Activated CD4-positive, alpha-beta T cell treated with anti-CD3 and anti-CD28 coated beads, Interleukin-2, amount 50 U/mL, for 48 hours (primary cell): ENCODE results near the gene MPHOSPH9.
A peak's percentile ranks its signal among the peaks of the same experiment; 100 is the strongest.
"Not testable (repeated sequence)": the region's sequence is repeated elsewhere in the genome, so short reads cannot be mapped to it uniquely, and the experiment has no call there.

ENCODE experiments used
- DNase-seq, 2 experiments: peaks; one replicate each; pipeline ENCODE4 v3.0.0-alpha.2; 2020

Gene MPHOSPH9

DNA sequence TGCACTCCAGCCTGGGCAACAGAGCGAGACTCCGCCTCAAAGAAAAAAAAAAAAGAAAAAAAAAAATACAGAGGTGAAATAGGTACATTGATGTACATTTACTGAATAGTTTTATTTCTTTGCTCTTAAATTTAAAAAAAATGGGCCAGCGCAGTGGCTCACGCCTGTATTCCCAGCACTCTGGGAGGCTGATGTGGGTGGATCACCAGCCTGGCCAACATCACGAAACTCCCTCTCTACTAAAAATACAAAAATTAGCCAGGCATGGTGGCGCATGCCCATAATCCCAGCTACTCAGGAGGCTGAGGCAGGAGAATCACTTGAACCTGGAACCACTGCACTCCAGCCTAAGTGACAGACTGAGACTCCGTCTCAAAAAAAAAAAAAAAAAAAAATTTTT, 25.1 kb downstream of the MPHOSPH9 start:
- not testable (repeated sequence) for DNase-seq

DNA sequence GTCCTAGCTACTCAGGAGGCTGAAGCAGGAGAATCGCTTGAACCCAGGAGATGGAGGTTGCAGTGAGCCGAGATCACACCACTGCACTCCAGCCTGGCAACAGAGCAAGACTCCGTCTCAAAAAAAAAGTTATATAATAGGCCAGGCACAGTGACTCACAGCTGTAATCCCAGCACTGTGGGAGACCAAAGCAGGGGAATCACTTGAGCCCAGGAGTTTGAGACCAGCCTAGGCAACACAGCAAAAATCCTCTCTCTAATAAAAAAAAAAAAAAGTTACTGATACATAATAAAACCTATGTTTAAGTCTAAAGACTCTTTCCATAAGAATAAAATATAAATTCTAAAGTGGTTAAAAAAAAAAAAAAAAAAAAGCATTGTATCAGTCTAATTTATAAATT, 26.1 kb downstream of the MPHOSPH9 start:
- DNase-seq: not testable (repeated sequence)

DNA sequence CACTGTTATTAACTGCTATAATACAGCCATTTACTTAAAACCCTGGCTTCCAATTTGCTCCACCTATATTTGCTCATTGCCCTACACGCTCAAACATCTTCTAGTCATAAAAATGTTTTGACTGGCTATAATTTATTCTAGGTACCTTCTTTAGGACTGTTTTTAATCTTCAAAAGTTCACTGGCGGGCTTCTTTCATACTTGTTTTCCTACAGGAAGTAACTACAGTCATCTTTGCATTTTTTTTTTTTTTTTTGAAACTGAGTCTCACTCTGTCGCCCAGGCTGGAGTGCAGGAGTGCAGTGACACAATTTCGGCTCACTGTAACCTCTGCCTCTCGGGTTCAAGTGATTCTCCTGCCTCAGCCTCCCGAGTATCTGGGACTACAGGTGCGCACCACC, 32.5 kb downstream of the MPHOSPH9 start:
- peak in 1 of 2 experiments; percentile 11 for DNase-seq

DNA sequence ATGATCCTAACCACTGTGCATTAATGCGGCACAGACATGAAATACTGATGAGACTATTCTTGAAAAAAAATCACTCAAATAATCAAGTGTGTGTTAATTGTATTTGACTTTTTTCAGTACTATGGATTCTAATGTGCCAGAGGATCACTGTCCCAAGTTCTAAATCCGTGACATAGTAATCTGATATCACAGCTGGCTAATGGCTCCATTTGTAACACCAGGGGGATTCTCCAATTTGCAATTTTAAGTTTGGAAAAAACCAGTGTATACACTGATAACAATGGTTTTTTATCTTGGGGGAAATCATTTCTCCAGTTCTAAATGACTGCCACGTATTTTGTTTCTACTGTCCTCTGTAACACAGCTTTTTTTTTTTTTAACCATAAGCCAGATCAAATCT, 33.0 kb downstream of the MPHOSPH9 start:
- DNase-seq: no peak

DNA sequence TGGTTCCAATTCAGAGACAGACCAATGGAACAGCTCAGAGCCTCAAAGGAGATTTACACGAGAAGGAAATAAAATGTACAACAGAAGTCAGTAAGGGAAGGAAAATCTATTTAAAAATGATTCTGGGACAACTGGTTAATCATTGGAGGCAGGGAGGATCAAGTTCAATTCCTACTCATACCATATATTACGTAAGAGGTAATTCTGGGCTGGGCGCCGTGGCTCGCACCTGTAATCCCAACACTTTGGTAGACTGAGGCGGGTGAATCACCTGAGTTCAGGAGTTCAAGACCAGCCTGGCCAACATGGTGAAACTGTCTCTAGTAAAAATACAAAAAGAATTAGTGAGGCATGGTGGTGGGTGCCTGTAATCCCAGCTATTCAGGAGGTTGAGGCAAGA, 45.3 kb downstream of the MPHOSPH9 start:
- DNase-seq: no peak

DNA sequence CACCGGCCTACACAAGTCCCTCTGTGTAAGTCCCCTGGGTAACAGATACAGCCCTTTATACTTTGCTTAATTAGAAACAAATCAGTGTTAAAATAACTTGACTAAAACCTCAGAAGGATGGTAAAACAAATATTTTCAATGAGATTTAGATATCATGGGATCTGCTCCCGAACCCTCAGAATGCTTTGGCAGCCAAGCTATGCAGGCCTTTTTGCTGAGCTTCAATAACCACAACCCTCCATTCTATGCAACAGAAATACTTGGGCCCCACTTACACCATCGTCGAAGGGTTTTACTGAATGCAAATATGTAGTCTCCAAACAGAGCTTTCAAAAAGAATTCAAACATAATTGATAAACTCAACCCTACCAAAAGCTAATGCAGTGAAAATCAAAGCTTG, 52.8 kb downstream of the MPHOSPH9 start:
- no peak for DNase-seq

DNA sequence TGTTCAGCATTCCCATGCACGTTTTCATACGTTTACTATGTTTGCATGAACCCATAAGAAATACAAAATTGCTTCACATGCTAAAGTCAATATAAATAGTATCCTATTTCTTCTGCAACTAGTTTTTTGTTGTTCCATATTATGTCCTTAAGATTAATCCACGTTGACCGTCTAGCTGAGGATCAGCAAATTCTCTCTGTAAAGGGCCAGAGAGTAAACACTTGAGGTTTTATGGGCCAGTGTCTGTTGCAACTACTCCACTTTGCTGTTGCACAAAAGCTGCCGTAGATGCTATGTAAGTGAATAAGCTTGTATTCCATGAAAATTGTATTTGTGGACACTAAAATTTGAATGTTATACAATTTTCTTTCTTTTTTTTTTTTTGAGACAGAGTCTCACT, 61.0 kb downstream of the MPHOSPH9 start:
- no peak for DNase-seq

DNA sequence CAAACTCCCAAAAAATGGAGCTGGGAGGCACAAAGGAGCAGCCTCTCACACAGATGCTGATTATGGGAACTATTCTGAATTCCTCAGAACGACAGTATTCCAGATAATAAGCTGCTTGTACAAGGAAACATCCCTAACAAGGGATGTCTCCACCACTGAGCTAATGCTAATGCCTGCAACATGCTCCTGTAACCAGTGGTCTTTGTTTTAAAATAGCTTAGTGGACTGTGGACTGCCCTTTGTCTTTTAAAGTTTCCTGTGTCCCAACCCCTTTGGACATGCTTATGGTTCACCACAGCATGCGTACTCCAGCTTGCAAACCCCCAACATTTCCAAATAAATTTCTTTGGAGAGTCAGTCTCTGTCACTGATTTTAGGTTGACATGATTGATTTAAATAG, 65.6 kb downstream of the MPHOSPH9 start:
- DNase-seq: no peak

DNA sequence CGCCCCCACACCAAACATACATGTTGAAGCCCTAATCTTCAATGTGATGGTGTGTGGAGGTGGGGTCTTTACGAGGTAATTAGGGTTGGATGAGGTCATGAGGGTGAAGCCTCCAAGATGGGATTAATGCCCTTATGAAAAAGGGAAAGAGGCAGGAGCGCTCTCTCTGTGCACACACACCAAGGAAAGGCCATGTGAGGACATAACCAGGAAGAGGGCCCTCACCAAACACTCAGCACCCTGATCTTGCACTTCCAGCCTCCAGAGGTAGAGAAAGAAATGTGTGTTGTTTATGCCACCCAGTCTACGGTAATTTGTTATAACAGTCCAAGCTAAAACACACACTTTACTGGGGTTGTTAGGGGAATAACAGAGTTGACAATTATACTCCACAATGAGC, 67.4 kb downstream of the MPHOSPH9 start:
- no peak for DNase-seq

DNA sequence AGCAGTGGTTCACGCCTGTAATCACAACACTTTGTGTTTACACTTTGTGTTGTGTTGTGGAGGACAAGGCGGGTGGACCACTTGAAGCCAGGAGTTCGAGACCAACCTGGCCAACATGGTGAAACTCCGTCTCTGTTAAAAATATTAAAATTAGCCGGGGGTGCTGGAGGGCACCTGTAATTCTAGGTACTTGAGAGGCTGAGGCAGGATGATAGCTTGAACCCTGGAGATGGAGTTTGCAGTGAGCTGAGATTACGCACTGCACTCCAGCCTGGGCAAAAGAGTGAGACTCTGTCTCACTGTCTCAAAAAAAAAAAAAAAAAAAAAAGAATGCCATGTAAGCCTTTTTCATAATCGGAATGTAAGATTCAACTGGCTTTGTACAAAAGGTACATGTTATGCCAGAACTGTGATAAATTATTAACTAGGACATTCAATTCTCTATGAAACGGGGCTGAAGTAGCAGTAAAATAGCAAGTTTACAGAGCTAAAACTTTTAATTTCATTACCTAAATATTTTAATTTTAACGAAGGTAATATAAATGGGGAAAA, 68.2 kb downstream of the MPHOSPH9 start:
- DNase-seq: no peak

DNA sequence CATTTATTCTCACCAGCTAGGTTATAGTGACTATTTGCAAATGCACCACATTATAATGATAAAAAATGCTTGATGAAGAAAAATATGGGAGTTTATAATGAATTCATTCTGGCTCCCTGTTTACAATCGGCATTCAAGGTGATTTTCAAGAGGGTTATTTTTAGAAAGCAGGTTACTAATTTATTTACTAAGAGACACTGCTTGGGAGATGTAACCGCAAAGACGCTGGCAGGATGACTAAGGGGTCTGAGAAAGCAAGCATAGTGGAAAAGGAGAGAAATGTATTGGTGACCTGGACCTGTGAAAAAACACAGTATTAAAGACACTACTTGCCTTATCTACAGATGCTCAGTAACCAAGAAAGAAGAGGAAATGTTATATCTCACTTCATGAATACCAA, 68.7 kb downstream of the MPHOSPH9 start:
- no peak for DNase-seq

DNA sequence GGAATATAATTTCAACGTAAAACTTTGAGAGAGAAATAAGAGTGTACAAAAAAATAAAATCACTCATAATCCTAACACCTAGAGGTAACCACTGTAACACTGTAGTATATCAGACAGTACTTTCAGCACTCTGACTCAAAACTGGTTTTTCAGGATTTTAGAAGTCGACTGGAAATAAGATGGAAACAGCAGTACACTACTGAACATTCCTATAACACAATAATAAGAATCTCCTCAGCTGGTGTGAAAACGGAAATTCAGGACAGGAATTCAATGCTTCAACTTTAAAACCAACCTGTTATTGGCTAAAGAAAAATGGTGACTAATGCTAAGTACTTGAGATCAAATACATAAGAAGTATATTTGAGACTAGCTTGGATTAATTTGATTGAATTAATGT, 69.7 kb downstream of the MPHOSPH9 start:
- no peak for DNase-seq

DNA sequence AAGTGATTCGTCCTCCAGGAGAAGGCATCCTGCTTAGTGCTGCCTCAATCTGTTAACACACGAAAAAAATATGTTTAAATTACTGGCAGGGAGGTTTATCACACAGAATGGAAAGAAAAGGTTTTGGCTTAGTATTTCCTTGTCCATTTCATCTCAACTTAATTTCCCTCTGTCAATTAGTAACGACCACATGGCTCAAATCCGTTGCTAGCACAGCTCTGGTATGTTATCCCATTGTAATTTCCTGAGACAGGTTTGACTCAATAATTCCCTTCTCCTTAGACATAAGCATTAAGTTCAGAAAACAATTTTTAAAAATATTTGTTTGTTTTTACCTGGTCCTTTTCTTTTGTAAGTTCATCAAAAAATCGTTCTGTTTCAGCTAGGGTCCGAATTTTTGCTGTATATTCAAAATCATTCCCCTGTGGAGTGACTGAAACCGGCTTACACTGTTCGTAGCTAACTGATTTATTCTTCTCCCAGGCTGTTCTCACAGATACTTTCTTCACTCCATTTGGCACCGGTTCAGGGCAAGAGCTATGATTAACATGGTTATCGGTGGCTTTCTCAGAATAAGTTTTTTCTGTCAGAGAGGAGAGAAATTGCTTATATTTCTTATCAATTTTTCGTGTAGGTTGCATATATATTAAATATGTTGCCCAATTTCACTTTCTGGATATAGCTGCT, 72.0 kb downstream of the MPHOSPH9 start:
- DNase-seq: no peak

DNA sequence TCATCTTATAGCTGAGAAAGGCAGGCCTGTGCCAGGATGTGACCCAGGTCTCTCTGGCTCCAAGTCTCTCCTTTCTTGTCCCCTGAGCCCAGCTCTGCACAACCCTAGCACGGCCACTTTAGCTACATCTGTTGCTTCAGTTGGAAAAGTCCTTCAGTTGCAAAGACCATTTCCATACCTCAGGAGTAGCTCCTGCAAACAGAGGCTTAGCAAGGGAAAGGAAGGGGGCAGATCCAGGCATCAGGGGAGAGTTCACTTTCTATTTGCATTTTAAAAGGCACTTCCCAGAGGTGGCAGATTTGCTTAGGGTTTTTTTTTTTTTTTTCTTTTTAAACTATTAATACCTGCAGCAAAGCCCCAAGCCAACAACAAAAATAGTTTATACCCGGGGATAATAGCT, 79.0 kb downstream of the MPHOSPH9 start:
- DNase-seq: no peak

DNA sequence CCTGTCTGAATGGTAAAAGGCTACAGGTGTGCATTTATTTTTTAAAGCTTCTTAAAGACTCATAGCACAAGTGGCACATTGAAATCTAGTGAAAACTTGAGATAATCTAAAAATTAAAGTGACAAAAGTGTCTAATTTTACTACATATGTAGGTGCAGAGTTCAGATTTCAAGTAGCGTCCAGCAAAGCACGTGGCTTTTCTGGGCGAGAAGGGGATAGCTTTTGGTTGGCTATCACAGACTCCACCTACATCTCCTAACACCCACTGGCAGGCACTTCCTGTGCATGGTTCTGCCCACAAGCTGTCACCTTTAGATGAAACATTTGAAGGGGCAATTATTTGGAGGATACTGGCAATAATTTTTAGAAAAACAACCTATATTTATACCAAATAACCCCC, 80.1 kb downstream of the MPHOSPH9 start:
- DNase-seq: no peak

DNA sequence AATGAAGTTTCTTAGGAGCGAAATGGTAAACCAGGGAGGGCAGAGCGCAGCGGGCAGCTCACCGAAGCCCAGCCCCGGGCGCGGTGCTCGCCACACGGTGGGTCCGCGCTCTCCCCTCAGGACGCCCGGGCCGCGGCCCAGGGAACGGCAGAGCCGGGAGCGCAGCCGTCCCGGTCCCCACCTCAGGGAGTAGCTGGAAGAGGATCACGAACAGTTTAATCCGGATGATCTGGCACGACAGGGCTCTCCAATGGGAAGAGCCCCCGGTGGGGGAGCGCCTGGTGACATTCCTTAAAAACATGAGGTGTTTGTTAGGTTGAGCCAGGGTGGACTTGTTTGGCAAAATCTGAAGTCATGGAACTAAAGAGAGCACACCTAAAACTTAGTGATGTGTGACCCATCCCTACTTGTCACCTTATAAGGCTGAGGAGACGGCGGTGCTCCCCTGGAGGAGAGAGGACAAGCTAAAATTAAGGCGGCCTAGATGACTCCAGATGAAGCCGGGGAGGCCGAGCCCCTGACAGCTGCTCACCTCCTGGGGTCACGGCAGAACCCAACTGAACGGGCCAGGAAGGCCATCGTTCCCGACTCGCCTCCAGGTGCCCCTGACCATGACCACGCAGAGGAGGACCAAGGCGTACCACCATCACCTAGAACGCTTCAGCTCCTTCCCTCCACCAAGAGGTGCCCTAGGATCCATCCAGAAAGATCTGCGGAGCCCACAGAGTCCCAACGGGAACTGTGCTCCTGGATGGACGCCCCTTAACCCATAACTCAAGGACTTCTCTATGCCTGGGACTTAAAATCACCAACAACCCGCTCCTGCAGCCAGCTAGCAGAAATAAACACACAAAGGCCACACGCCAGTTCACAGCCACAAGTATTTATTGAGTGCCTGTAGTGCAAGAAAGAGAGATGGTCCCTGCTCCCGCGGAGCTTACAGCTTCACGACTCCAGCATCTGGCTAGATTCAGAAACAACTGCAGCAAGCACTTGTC, 81.2 kb downstream of the MPHOSPH9 start:
- DNase-seq: no peak

DNA sequence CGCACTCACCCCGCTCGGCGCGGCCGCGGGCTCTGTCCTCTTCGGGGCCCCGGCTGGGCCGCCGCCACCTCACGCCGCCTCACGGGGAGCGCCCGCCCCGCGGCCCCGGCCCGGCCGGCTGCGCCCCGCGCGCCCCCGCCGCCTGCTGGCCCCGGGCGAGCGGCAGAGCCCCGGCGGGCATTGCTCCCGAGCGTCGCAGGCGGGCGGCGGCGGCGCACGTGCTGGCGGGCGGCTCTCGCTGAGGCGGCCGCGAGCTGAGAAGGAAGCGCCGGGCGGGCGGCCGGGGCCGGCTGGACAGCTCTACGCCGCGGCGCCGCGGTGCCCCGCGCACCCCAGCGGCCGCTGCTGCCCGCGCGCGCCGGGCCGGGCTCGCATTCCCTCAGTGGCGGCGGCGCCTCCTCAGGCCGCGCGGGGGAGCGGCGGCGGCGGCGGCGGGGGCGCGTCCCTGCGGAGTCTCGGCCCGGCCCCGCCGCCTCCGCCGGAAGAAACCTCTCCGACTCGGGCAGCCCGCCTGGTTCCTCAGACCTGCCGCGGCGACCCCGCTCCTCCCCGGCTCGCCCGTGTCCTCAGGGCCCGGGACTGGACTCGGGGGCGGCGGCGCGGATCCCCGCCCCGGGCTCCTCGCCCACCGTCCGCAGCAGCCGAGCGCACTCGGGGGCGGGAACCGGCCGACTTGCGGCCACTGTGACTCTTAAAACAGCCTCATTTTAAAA, 82.0 kb downstream of the MPHOSPH9 start, which contains the start of gene PITPNM2:
Gene PITPNM2 (minus strand): TSS at position 347 of the 713 bp plus-strand sequence. CDS start 116,500 bp downstream, outside the sequence.
- peak; percentile 53 to 62 for DNase-seq

DNA sequence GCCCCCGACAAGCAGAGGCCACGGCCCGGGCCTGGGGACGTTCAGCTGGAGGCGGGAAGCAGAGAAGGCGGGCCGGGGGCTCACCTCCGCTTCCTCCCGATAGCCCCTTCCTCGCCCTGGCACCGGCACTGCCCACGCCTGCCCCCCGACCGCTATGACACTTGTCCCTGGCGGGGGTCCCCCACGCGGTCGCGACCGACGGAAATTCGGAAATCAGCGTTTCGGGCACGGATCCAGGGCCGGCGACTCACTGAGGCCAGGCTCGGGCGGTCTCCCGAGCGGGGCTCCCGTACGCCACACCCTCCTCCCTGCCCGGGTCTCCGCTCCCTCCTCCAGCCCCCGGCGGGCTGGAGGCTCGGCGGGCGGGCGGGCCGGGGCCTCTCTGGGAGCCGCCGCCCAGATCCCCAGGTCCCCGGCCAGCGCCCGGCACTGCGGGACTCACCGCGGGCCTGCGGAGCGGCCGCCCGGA, 82.6 kb downstream of the MPHOSPH9 start:
- DNase-seq: peak; percentile 43 to 47

DNA sequence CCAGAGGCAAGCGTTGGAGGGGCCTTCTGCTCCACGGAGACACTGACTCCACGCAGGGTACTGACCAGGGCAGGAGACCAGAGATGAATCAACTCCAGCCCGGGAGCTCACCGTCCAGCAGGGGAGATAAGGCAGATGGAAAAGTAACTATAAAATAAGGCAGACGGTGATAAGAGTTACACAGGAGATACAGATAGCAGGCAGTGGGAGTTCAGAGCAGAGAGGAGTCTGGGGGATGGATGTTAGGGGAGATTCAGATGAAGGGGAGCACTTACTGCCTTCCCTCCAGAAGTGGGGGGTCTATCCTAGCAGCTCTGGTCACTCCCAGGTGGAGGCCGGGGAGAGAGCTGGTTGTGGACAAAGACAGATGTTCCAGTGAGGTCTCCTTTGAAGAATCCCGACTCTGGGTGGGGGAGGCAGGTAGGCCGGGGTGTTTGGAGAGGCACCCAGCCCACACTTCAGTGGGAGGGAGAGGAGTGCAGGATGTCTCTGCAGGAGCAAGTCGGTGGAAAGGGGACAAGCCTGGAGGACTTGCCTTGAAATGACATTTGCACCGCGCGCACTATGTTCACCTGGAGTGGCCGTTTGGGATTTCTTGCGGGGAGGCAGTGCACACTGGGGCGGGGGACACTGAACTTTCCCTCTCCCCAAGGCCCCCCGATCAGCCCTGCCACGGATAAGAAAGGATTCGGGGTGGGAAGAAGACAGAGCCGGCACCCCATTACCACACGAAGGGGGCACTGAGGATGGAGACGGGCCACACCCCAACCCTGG, 83.3 kb downstream of the MPHOSPH9 start:
- DNase-seq: no peak

DNA sequence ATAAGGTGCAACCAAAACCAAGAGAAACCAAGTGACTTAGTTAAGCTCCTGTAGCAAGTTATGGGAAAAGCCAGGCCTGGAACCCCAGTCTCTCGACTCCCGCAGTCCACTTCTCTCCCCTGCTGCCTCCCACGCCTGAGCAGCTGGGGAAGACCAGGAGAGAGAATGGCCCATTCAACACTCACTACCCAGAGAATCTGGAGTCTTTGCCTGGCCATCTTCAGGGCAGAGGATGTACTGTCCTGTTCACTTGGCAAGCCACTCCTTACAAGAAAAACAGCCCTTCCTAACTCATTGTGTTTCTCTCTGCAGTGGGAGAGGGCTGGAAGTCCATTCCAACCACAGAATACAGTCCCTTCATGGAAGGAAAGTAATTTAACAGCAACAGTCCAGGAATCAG, 83.9 kb downstream of the MPHOSPH9 start:
- DNase-seq: no peak

DNA sequence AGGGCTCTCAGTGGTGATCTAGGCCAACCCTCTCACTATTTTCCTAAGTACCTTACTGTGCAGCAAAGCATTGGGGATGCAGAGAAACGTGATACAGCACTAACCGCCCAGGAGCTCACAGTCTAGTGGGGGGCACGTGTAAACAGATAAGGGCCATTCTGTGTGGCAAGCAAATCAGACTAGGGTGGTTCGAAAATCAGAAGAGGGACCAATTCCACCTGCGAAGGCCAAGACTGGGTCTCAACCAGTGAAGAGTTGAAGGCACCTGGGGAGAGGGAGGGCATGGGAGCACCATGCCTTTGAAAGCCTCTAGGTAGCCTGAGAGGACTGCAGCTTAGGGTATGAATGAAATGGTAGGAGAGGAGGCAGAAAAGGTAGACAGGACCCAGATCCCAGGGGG, 84.3 kb downstream of the MPHOSPH9 start:
- no peak for DNase-seq

DNA sequence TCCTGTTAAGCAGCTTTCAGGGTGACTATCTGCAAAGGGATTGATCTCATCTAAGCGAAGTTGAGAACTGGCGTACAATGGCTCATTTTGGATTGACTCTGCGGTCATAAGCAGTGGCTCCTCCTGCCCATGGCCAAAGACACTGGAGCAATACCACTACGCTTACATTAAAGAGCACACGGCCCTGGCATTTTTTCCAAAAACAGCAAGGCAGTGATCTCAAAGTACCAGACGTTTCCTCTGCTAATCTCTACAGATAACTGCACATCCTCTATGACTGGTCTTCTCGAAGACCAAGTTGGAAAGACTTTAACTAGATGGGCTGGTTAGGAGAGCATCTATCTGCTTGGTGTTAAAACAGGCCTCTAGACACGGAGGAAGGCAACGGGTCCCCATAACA, 84.7 kb downstream of the MPHOSPH9 start:
- DNase-seq: no peak
